GM12801 (cell line): ENCODE results near the gene KCNT1.

Experiments used
- CTCF ChIP-seq: IDR thresholded peaks from one replicate; pipeline ENCODE4 v1.5.1; 2011; ENCODE audit warnings: control low read depth; ENCODE audit not compliant: insufficient read length; ENCODE audit errors: extremely low read depth

KCNT1 gene

DNA sequence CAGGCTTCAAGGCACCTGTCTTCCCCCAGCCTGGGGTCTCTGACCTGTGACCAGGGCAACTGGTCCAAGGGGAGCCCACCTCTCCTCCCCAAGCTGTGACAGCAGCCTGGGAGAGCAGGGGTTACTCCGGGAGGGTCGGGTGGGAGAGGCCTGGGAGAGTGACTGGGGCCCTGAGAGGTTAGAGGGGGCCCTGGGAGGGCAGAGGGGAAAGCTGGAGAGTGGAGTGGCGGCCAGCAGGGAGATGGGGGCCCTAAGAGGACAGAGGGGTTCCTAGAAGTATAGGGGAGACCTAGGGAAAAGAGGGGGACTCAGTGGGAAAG lies 38.6 kb upstream of the KCNT1 start:
- no peak for TF ChIP-seq CTCF

DNA sequence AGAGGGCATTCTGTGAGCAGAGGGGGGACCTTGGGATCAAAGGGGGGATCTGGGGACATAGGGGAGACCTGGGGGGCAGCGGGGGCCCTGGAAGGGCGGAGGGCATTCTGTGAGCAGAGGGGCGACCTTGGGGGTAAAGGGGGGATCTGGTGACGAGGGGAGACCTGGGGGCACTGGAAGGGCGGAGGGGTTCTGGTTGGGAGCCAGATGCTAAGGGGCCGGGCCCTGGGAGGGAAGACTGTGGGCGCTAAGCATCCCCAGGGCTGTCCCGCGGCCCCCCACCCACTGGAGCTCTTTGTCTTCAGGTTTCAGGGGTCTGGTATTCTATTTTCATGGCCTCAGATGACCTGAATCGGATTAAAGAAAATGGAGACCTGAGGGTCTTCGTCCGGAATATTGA lies 38.1 kb upstream of the KCNT1 start:
- no peak for TF ChIP-seq CTCF

DNA sequence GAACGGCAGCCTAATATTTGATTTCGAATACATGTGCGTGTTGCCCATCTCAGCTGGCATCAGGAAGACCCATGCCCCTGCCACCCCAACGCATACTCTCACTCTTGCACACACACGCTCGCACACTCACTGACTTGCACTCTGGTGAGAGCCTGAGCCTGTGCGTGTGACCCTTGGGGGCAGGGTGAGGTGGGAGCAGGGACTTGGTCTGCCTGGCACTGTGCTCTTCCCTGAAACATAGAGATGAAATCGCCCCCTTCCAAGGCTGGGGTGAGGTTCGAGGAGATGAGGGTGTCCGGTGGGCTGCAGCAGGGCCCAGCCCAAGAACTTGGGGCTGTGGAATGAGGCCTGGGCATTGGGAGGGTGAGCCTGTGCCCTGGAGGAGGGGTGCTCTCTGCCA lies 37.7 kb upstream of the KCNT1 start:
- no peak for TF ChIP-seq CTCF

GRCh38 chr9:135664801-135665794 lies 36.9 kb upstream of the KCNT1 start:
- no peak for TF ChIP-seq CTCF

GRCh38 chr9:135665795-135666189 lies 36.2 kb upstream of the KCNT1 start:
- TF ChIP-seq CTCF: no peak

GRCh38 chr9:135666534-135667462 lies 35.2 kb upstream of the KCNT1 start:
- no peak for TF ChIP-seq CTCF

- TF ChIP-seq CTCF: no peak
Measured at GRCh38 chr9:135667463-135668001, 34.5 kb upstream of the KCNT1 start.
